GM23338 (cell line): ENCODE measurements around the gene KCTD3. TPM values are rescaled to one million over a fixed set of nuclear protein-coding genes. Genes with fewer than 3 reads are reported as not detected.

ENCODE experiments used
- ATAC-seq: fragments of 200-7000 bp; cut with Tn5 transposase; 3 replicates; pipeline ENCODE4 v1.9.1; 2020
- DNase-seq: peaks from one replicate; pipeline ENCODE4 v3.0.0-alpha.2; 2015; ENCODE audit warnings: low spot score
- H2AFZ ChIP-seq: fragments of 200-600 bp; sonication (generic); 2 replicates; pipeline ENCODE4 v1.8.0; 2016; ENCODE audit warnings: antibody characterized with exemption, mild to moderate bottlenecking, moderate library complexity
- H3F3A ChIP-seq: fragments of 200-600 bp; sonication (generic); replicated peaks from 2 replicates; pipeline ENCODE4 v1.8.0; 2017; ENCODE audit warnings: antibody characterized with exemption, mixed run types, low read depth
- H3K27ac ChIP-seq: fragments of 200-600 bp; sonication (generic); 2 replicates; pipeline ENCODE4 v1.6.1; 2016; ENCODE audit warnings: low read depth
- H3K27me3 ChIP-seq: fragments of 200-600 bp; sonication (generic); 2 replicates; pipeline ENCODE4 v1.8.0; 2016; ENCODE audit warnings: mild to moderate bottlenecking, mixed run types, moderate library complexity; ENCODE audit not compliant: insufficient read depth
- H3K36me3 ChIP-seq: fragments of 200-600 bp; sonication (generic); 2 replicates; pipeline ENCODE4 v1.8.0; 2016; ENCODE audit warnings: mild to moderate bottlenecking; ENCODE audit not compliant: insufficient read depth
- H3K4me1 ChIP-seq: fragments of 200-600 bp; sonication (generic); 2 replicates; pipeline ENCODE4 v1.8.0; 2016; ENCODE audit warnings: mild to moderate bottlenecking, moderate library complexity; ENCODE audit not compliant: insufficient read depth
- H3K4me2 ChIP-seq: fragments of 200-600 bp; sonication (generic); 2 replicates; pipeline ENCODE4 v1.7.1; 2017; ENCODE audit warnings: mixed run types
- H3K4me3 ChIP-seq: fragments of 200-600 bp; sonication (generic); 2 replicates; pipeline ENCODE4 v1.6.1; 2016; ENCODE audit warnings: mixed run types
- H3K79me2 ChIP-seq: fragments of 200-600 bp; sonication (generic); replicated peaks from 2 replicates; pipeline ENCODE4 v1.8.0; 2017; ENCODE audit warnings: mild to moderate bottlenecking; ENCODE audit not compliant: insufficient read depth
- H3K9me2 ChIP-seq: fragments of 200-600 bp; sonication (generic); 2 replicates; pipeline ENCODE4 v1.8.0; 2017; ENCODE audit not compliant: insufficient read depth
- H4K20me1 ChIP-seq: fragments of 200-600 bp; sonication (generic); replicated peaks from 2 replicates; pipeline ENCODE4 v1.8.0; 2017; ENCODE audit warnings: mild to moderate bottlenecking; ENCODE audit not compliant: insufficient read depth
- H3K27ac Mint-ChIP-seq: 2 replicates; pipeline ENCODE4 v1.8.0; 2020; ENCODE audit warnings: inconsistent platforms, mild to moderate bottlenecking, moderate library complexity, mixed read lengths
- H3K27me3 Mint-ChIP-seq: 3 replicates; pipeline ENCODE4 v1.8.0; 2022; ENCODE audit warnings: low read depth, mild to moderate bottlenecking, moderate library complexity, mixed read lengths, inconsistent platforms; ENCODE audit not compliant: insufficient read depth, poor library complexity
- H3K36me3 Mint-ChIP-seq: 3 replicates; pipeline ENCODE4 v1.8.0; 2021; ENCODE audit warnings: low read depth, mild to moderate bottlenecking, inconsistent platforms, moderate library complexity, mixed read lengths
- H3K4me1 Mint-ChIP-seq: 3 replicates; pipeline ENCODE4 v1.8.0; 2020; ENCODE audit warnings: mild to moderate bottlenecking, inconsistent platforms, mixed read lengths
- H3K4me3 Mint-ChIP-seq: 3 replicates; pipeline ENCODE4 v1.8.0; 2021; ENCODE audit warnings: moderate library complexity, mild to moderate bottlenecking, inconsistent platforms, mixed read lengths
- H3K9me3 Mint-ChIP-seq: 3 replicates; pipeline ENCODE4 v1.8.0; 2020; ENCODE audit warnings: moderate library complexity, mild to moderate bottlenecking, inconsistent platforms, mixed read lengths
- CREB1 ChIP-seq: fragments of 250-450 bp; sonication (Bioruptor Pico); IDR thresholded peaks from 2 replicates; pipeline ENCODE4 v1.5.0; 2020; ENCODE audit warnings: low read depth, mild to moderate bottlenecking, moderate library complexity
- CTCF ChIP-seq, 2 experiments: fragments of 200-600 bp in 1 of 2; sonication (generic) in 1 of 2; conservative IDR thresholded peaks; 2 replicates each; pipeline versions ENCODE4 v1.5.1 to v1.6.1; 2016 to 2017; ENCODE audit warnings: antibody characterized with exemption in 2 of 2, low read depth in 2 of 2, mild to moderate bottlenecking in 2 of 2, moderate library complexity in 1 of 2
- STAT1 ChIP-seq: IDR thresholded peaks from one replicate; pipeline ENCODE4 v1.6.1; 2016; ENCODE audit warnings: antibody characterized with exemption; ENCODE audit not compliant: unreplicated experiment
- ZNF114 ChIP-seq: fragments of 250-450 bp; sonication (Bioruptor Pico); IDR thresholded peaks from 2 replicates; pipeline ENCODE4 v1.5.0; 2020; ENCODE audit warnings: mild to moderate bottlenecking, moderate library complexity
- polyA plus RNA-seq: library from polyadenylated mRNA; unstranded; fragments of >200 nt; fragmentation: Nextera tagmentation; extraction: Ambion mirVana; gene quantifications from 2 replicates; pipeline ENCODE4 v1.2.1, GENCODE V29; 2016
- total RNA-seq: library from RNA; depleted of rRNA; stranded (reverse); fragments of >200 nt; shearing (Covaris generic); gene quantifications from 2 replicates; pipeline ENCODE4 v1.2.3, GENCODE V29; 2014

Gene KCTD3
- total and polyA plus RNA-seq, 2 experiments from 2014 or later, result 29.4 to 60.3 TPM

- peak overlapping the region; percentile 85 for H3K4me2 ChIP-seq
- peaks cover 76% of the 10 kb centered on the region for H3K79me2 ChIP-seq
- H2AFZ ChIP-seq, result no peak overlapping the region
- no peaks in the 10 kb centered on the region for H3F3A ChIP-seq
- no peaks in the 10 kb centered on the region for H3K27me3 ChIP-seq
- peak overlapping the region; percentile 34; the same call in 1 of the 2 replicates for H3K27ac Mint-ChIP-seq
- H3K4me1 ChIP-seq, result peaks cover 25% of the 10 kb centered on the region
- peaks cover 5% of the 10 kb centered on the region; the same call in 2 of the 3 replicates for H3K36me3 Mint-ChIP-seq
- H3K36me3 ChIP-seq, result no peaks in the 10 kb centered on the region
- peak overlapping the region; percentile 93; the same call in 1 of the 2 replicates for H3K4me3 ChIP-seq
- H3K4me3 Mint-ChIP-seq, result peak overlapping the region; percentile 39
- H3K9me2 ChIP-seq, result no peaks in the 10 kb centered on the region
- H3K27me3 Mint-ChIP-seq, result no peaks in the 10 kb centered on the region
- no peak for TF ChIP-seq CREB1
- no peak for TF ChIP-seq ZNF114 (CRISPR knock-in tag)
- H3K4me1 Mint-ChIP-seq, result peaks cover 16% of the 10 kb centered on the region
- no peak overlapping the region for H3K27ac ChIP-seq
- DNase-seq, result no peak
- H3K9me3 Mint-ChIP-seq, result no peaks in the 10 kb centered on the region
- ATAC-seq, result no peak
- peaks cover 24% of the 10 kb centered on the region for H4K20me1 ChIP-seq
Observed at GRCh38 chr1:215569986-215570824, 3.1 kb downstream of the KCTD3 start.

- ATAC-seq (no peak), DNase-seq (no peak)
- no peaks in the 10 kb centered on the region for H3K27me3 ChIP-seq
- no peak overlapping the region for H3K4me2 ChIP-seq
- Mint-ChIP-seq H3K27ac (no peak overlapping the region), H3K4me1 (peaks cover 7% of the 10 kb centered on the region; the same call in 2 of the 3 replicates), H3K27me3 (peaks cover 5% of the 10 kb centered on the region), H3K36me3 (peaks cover 83% of the 10 kb centered on the region), H3K4me3 (no peak overlapping the region), H3K9me3 (peaks cover 18% of the 10 kb centered on the region)
- H3K9me2 ChIP-seq, result no peaks in the 10 kb centered on the region
- TF ChIP-seq STAT1, result no peak
- TF ChIP-seq CTCF (conservative IDR thresholded peaks at IDR 0.05; ENCODE audit: low read depth in 2 of 2), result peak in 1 of 2 experiments; percentile 26; a peak in 1 of 4 replicates
- H3K36me3 ChIP-seq, result peaks cover 46% of the 10 kb centered on the region
- no peak overlapping the region for H3K4me3 ChIP-seq
- no peak overlapping the region for H2AFZ ChIP-seq
- H4K20me1 ChIP-seq, result no peaks in the 10 kb centered on the region; the same call in 1 of the 2 replicates
- H3F3A ChIP-seq, result no peaks in the 10 kb centered on the region
- no peak overlapping the region for H3K27ac ChIP-seq
- no peaks in the 10 kb centered on the region; the same call in 1 of the 2 replicates for H3K4me1 ChIP-seq
- 0 out of 2 replicates have a peak, but pooled peaks cover 7% of the 10 kb centered on the region for H3K79me2 ChIP-seq
Observed at GRCh38 chr1:215581896-215582295, 14.8 kb downstream of the KCTD3 start.

GRCh38 chr1:215583185-215583749, 16.2 kb downstream of the KCTD3 start:
- H3K4me3 ChIP-seq, result no peak overlapping the region
- H3K4me2 ChIP-seq, result no peak overlapping the region
- peak overlapping the region; percentile 71; the same call in 1 of the 2 replicates for H3K27ac ChIP-seq
- H4K20me1 ChIP-seq, result no peaks in the 10 kb centered on the region
- no peaks in the 10 kb centered on the region for H3K9me2 ChIP-seq
- H3K79me2 ChIP-seq, result no peaks in the 10 kb centered on the region
- ATAC-seq (peak; percentile 99), DNase-seq (peak; percentile 77)
- Mint-ChIP-seq H3K27me3 (peaks cover 5% of the 10 kb centered on the region), H3K4me3 (no peak overlapping the region), H3K4me1 (peaks cover 7% of the 10 kb centered on the region; the same call in 2 of the 3 replicates), H3K27ac (peak overlapping the region; percentile 74; the same call in 1 of the 2 replicates), H3K36me3 (peaks cover 76% of the 10 kb centered on the region), H3K9me3 (peaks cover 18% of the 10 kb centered on the region)
- no peak overlapping the region for H2AFZ ChIP-seq
- H3K27me3 ChIP-seq, result no peaks in the 10 kb centered on the region
- no peaks in the 10 kb centered on the region; the same call in 1 of the 2 replicates for H3K4me1 ChIP-seq
- peaks cover 32% of the 10 kb centered on the region for H3K36me3 ChIP-seq
- no peaks in the 10 kb centered on the region for H3F3A ChIP-seq
- TF ChIP-seq CTCF (conservative IDR thresholded peaks at IDR 0.05; ENCODE audit: low read depth in 2 of 2), result no peak
